Retina (tissue), 1 donor: Measurements from ENCODE around the gene SOCS7.

Source experiments
- DNase-seq: peaks from one replicate; pipeline ENCODE4 v3.0.0-alpha.2; 2016

Gene SOCS7

DNA sequence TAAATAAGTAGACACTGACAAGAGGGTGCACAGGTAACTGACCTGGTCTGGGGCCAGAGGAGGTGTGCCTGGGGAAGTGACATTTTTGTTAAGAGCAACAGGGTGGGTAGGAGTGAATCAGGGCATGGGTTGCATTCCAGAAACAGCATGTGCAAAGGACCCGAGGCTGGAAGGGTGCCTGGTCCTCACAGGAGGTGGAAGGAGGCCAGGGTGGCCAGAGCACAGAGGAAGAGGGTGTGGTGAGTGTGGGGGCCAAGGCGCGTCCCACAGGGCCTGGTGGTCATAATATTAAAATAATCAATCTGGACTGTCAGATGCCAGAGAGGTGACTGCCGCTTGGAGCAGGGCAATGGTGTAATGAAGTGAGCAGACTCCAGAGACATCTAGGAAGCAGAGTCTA is 90.9 kb downstream of the SOCS7 start:
- no peak for DNase-seq

DNA sequence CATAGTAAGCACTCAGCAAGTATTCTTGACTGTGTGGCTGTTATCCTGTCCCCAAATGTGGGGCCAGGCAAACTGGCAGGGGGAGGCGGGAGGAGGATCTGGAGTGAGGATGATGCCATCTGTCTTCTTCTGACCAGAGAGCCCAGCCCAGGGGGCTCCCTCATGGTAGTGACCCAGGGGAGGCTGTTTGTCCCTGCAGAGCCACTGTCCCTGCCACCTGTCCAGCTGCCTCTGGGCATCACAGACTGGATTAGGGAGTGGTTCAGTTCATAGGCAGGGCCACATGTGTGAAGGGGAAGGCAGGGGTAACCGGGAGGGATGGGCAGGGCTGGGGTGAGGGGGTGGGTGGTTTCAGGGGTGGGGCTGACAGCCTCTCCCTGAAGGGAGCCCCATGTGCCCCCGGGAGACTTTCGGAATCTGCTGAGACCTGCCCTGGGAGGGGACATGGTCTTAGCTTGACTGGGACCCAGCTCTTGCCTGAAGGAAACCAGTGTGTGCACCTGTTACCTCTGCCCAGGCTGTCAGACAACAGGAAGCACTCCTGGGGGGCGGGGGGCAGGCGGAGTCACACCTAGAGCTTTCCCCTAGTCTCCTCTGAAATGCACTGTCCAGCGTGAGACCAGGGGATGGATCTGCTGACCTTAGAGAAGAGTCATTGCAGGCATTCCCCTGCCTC is 91.8 kb downstream of the SOCS7 start:
- no peak for DNase-seq

DNA sequence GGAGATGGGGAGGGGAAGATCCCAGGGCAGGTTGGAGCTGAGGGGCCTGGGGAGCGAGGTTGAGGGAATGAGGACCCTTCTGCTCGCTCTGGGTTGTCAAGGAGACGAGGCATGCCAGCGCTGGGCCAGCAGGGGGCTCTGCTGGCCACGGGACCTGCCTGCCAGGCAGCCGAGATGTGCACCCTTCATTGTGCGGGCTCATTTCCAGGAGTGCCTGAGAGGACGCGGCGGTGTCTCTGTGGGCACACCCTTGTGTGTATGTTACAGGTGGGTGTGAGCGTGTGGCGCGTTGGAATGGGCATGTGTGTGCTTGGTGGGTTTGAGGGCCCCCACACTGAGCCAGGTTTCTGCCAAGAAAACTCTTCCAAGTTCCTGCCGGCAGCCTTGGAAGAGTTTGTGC is 92.5 kb downstream of the SOCS7 start:
- peak; percentile 86 for DNase-seq

DNA sequence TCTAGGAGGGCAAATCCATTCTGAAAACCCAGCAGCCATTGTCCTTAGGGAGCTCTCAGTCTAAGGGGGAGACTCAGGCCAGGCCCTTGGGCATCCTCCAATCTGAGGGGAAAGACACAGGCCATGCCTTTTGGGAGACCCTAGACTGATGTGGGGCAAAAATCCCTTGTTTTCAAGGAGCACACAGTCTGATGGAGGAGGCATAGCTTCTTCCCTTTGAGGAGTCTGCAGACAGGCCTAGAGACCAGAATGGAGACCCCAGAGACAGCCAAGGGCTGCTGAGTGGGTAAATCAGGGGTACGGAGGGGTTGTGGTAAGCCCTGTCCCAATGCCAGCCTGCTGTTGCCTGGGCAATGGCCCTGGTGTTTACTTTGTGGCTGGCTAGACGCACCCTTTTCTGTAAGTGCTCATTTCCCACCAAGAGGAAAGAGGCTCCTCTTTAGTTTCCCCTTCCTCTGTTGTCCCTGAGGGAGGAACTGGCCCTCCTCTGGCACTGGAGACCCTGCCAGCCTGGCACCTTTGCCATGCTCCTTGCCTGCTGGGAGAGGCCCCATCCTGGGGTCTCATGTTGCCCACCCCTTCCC is 96.0 kb downstream of the SOCS7 start:
- no peak for DNase-seq

DNA sequence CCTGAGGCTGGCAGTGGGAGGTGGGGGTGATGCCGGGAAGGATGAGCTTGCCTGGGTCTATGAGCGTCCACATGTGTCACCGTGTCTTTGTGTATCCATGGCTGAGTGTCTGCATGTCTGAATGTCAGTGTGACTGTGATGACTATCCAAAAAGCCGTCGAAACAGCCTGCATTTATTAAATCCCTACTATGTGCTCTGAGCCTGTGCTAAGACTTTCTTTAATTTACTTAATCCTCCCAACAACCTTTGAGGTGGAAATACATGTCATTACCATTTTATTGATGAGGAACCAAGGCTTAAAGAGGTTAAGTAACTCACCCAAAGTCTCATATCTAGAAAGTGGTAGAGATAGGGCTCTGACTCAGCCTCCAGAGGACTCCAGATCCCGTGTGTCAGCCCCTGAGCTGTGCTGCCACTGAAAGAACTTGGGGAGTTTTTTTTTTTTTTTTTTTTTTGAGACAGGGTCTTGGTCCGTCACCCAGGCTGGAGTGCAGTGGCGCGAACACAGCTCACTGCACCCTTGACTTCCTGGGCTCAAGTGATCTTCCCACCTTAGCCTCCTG is 96.6 kb downstream of the SOCS7 start:
- DNase-seq: no peak

DNA sequence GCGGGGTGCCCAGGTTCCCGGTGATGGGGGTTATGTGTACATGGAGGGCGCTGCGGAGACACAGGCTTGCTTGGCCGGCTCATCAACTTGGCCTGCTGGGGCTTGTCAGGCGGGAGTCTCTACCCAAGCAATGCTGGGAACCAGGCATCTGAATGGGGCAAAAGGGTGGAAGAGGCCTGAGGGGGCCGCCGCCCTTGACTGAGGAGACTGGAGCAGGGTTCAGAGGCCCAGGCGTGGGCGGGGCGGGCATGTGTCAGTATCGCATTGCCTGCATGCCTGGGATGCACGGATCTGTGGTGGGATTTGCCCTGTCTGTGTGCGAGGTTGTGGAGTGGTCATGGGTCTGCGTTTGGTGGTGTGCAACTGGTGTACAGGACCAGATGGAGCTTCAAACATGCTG is 97.7 kb downstream of the SOCS7 start:
- DNase-seq: peak; percentile 63

DNA sequence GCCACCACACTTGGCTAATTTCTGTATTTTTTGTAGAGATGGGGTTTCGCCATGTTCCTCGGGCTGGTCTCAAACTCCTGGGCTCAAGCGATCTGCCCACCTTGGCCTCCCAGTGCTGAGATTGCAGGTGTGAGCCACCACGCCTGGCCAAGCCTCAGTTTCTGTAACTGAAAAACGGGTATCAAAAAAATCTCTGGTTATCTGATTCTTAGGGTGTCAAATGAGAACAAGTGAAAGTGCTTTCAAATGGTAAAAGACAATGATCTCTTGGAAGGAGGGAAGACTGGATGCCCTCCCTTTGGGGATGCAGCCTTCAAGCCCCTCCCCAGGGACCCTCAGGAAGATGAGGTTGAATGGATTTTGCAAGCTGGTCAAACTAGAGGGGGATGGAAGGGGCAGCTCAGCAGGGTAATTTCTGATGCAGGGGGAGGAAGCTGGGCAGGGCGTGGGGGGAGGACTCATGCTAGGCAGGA is 98.9 kb downstream of the SOCS7 start:
- DNase-seq: no peak

DNA sequence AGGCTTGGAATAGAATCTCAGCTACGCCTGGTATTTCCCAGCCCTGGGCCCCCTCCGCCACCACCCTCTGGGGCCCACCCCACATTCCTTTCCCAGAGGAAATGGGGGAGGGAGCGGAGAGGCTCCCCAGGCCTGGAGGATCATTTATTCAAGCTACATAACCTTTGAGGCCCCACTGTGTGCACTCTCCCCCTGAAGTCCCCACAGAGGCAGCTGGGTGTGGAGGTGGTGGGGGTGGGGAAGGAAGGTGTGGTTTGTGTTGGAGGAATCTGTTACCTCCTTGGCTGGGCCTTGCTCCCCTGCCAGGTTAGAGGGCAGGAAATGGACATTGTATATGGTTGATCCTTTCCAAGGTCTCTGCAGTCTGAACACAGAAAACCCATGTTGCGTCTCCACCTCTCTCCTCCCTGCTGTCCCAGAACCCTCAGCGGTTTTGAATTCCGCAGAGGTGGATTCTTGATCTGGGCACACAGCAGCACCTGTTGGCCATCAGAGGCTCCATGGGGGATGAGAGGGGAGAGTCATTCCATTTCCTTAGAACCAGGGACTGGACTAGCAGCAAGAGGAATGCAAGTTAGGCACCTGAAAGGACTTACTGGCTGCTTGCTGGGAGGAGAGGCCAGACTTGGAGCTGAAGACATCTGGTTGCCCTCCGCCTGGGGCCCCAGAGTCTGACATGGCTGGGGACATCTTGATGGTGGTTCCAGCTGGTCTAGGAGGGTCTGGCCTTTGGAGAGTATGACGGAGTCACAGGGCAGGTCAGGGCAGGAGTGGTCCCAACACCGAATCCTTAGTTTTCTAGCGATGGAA is 99.6 kb downstream of the SOCS7 start:
- no peak for DNase-seq

DNA sequence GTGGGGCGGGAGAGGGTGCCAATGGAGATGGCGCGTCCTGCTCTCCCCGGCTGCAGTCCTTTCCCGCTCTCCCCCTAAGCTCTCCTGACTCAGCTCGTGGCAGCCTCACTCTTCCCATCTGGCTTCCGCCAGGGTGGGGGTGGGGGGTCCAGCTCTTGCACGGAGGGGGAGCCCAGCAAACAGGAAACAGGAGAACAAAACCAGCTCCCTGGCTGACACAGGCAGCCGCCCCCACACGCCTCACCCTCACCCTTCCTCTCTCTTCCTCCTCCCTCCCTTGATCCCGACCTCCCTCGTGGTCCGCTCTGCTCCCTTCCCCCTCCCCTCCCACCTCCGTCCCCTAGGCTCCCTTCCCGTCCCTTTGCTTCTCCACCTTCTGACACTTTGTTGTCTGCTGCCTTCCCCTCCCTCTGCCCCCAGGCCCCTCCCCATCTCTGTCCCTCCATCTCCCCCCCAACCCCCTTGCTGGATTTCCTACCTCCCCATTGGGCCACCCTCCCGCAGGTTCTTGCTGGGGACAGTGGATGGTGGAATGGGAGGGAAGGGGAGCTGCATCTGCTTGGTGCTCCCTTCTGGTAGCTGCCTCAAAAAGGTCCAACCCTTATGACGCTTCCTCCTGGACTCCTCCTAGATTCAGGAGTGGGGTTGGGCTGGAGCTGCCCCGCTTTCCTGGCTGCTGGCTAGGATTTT is 100.3 kb downstream of the SOCS7 start:
- DNase-seq: peak; percentile 48

DNA sequence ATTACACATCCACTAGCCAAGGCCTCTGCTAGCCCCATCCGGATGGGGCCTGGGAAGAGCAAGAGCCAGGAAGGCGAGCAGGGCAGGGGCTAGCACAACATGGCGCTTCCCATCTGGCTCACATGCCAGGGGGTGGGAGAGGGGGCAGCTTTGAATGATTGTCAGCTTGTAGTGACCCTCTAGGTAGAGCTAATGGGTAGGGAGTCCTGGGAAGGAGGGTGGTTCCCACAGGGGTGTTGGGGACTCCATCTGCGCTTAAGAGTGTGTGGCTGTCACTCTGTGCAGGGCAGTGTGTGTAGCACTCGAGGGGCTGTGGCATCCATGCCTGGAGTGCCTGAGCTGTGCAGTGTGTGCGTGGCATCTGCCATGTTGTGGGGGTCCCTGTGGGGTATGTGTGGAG is 101.1 kb downstream of the SOCS7 start:
- peak; percentile 58 for DNase-seq

DNA sequence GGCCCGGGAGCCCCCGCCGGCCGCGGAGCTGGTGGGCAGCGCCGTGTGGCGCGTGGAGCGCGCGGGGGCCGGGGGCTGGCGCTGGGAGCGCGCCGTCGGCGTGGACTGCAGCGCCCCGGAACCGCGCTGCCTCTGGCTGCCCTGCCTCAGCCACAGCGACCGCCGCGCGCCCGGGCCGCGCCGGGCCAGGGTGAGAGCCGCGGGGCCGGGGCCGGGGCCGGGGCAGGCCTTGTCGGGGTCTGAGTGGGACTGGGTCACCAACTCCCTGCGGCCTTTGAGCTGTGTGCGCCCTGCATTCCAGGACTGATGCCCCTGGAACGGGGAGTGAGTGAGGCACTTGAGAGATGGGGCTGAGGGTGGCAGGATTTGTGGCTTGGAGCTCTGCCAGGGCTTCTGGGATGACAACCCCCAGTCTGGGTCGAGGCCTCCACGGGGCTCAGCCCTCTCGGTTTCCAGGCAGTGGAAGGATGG is 102.3 kb downstream of the SOCS7 start:
- DNase-seq: no peak

DNA sequence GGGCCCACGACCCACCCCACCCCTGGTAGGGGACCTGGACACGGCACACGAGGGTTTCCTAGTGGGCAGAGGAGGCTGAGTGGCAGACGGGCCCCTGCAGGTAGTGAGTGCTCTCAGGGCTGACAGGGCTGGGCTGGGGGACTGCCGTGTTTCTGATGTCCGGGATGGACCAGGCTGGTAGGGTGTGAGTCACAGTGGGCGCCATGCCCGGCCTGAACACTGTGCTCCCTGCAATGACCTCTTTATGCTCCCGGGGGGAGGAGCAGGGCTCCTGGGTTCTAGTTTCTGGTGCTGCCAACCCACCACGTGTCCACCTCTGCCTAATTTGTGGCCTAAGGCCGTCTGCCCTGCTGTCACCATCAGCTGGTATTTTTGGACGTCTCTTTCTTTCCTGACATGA is 102.9 kb downstream of the SOCS7 start:
- DNase-seq: peak; percentile 60
